GM18873 (cell line): Measurements from ENCODE around the gene KRTAP2-2.

ENCODE experiments used
- ATAC-seq: cut with Tn5 transposase; IDR thresholded peaks from one replicate; pipeline ENCODE4 v1.9.1; 2021; ENCODE audit warnings: mild to moderate bottlenecking, moderate library complexity, moderate number of reproducible peaks; ENCODE audit not compliant: unreplicated experiment, low FRiP score

Gene KRTAP2-2

GRCh38 chr17:41029633-41030245 lies 25.3 kb downstream of the KRTAP2-2 start, which contains the start of gene KRTAP1-4:
TSS of gene KRTAP1-4 (minus strand) at chr17:41030195. CDS start at chr17:41030078, 117 bp downstream.
- ATAC-seq = no peak

GRCh38 chr17:41026715-41027471 lies 28.1 kb downstream of the KRTAP2-2 start, which contains the start of gene KRTAP1-5:
TSS of gene KRTAP1-5 (minus strand) at chr17:41027208. CDS start at chr17:41027155, 53 bp downstream.
- no peak for ATAC-seq

DNA sequence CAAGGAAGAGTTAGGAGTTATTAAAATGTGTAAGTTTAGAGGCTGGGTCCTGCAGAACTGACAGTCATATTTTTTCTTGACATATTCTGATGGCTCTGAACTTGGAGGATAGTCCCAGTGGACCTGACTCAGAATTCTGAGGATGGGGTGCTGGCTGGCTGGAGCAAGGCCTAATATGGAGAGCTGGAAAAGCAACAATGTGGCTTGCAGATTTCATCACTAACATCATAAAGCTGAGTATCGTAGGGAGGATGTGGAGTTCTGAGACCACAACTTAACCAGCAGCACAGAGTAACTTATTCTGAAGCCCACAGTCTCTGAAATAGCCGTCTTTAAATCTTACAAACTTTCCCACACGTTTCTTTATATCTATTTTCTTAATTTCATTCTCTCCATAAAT lies 30.3 kb downstream of the KRTAP2-2 start:
- ATAC-seq = no peak

- no peak for ATAC-seq
These were observed 34.7 kb downstream of the KRTAP2-2 start for GRCh38 chr17:41020336-41020735.

DNA sequence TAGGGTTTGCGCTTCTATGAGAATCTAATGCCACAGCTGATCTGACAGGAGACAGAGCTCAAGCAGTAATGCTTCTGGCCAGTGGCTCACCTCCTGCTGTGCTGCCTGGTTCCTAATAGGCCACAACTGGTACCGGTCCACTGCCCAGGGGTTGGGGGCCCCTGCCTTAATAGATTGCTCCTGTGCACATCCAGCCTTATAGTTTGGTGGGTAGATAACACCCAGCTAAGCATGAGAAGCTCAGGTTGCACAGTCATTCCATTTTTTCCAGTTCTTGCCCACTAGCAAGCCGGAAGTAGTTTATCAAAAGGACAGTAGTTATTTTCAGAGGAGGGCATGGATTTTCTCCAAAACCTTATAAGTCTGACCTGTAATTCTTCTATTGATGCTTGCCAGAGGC lies 35.6 kb downstream of the KRTAP2-2 start:
- ATAC-seq = no peak

DNA sequence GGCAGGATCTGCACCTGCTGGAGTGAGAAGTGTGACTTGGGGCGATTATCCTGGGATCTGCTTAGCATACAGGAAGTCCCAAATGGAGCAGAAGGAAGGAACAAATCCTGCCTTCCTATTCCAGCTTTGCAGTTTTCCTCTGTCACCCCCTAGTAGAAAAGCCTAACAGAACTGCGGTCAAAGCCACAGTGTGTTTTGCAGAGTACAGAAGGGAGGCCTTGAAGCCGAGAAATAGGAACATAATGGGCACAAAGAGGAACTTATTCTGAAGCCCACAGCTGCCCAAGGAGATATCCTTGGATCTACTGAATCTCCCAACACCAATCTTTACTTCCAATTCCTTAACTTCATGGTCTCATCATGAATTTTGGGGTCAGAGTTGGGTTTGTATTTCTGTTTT lies 36.5 kb downstream of the KRTAP2-2 start:
- ATAC-seq = no peak

GRCh38 chr17:41016578-41017215 lies 38.3 kb downstream of the KRTAP2-2 start:
- no peak for ATAC-seq

GRCh38 chr17:41015454-41015853 lies 39.6 kb downstream of the KRTAP2-2 start:
- ATAC-seq = no peak

DNA sequence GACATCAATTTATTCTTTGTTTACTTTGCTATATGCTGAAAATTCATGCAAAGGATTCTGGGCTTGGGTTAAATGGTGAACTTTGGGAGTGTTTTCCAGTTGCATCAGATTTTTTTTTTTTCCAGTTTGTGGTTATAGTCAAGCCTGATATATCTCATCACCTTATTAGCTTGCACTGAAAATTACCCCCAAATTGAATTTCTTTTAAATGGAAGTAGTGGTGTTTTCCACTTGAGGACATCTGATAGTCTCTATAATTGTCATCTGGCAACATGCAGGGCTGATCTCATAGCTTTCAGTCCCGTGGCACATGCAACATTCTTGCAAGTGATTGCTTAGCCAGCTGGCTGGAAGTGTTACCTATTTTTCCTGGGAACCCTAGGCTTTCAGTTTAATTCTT lies 41.4 kb downstream of the KRTAP2-2 start:
- ATAC-seq = no peak

DNA sequence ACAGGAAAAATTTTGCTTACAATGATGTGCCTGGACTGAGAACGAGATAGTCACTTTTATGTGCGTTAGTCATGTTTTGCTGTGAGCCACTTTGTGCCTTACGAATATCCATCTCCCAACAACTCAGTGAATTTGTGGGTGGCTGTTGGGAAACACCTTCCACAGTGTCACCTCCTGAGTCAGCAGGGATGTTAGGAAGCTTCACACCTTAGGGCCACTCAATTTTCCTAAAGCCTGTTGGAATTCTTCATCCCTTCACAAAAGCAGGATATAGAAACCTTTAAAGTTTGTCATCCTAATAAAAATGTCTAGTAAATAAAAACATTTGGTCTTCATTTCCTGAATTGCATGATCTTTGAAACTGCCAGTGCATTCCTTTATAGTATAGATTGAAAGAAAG lies 41.8 kb downstream of the KRTAP2-2 start:
- ATAC-seq = no peak

DNA sequence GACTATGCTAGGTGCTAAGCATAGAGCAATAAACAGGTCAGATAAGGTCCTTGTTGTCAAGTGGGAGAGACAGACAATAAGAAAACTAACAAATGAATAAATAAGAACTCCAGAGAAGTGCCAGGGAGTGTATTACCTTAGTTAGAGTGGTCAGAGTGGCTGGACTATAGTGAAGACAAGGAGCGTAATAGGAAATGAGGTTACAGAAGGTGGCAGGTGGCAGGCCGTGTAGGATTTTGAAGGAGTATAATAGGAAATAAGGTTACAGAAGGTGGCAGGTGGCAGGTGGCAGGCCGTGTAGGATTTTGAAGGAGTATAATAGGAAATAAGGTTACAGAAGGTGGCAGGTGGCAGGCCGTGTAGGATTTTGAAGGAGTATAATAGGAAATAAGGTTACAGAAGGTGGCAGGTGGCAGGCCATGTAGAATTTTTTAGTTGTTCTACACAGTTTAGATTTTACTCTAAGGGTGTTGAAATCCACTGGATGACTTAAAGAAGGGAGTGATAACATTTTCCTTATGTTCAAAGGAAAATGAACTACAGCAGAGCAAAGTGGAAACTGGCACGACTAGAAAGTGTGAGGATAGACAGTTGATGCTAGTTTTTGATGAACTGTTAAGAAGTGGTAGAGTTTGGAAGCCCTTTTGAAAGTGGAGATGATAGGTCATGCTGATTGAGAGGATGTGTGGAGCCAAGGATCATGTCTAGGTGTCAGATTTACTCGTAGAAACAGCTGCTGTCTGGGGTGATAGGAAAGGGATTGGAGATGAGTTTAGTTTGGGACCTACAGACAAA lies 42.5 kb downstream of the KRTAP2-2 start:
- ATAC-seq = no peak

DNA sequence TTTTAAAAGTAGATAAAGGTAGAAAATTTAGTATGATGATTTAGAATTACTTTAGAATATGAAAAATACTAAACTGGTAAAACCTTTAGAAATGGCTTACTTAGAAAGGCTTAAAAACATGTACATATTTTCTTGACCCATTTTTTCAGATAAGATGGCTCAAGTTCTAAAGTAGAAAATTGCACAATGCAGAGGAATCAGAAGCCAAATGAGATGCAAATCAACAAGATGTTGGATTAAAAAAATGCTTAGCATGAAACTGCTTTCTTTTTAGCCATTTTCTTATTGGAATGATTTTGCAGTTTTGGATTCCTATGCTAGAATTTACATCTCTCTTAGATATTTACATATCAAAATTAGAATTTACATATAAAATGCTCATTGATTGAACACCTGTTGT lies 44.6 kb downstream of the KRTAP2-2 start:
- ATAC-seq = no peak

DNA sequence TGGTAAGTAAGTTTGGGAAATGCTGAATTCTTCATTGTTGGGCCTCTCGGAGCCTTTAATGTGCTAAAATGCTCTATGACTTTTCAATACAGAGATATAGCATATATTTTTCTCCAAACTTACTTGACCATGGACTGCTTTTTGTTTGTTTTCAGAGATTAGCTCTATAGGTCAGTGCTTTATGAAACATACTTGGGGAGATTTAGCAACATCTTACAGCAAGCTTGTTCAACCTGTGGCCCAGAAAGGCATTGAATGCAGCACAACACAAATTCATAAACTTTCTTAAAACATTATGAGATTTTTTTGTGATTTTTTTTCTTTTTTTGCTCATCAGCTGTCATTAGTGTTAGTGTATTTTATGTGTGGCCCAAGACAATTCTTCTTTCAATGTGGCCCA lies 45.1 kb downstream of the KRTAP2-2 start:
- no peak for ATAC-seq

DNA sequence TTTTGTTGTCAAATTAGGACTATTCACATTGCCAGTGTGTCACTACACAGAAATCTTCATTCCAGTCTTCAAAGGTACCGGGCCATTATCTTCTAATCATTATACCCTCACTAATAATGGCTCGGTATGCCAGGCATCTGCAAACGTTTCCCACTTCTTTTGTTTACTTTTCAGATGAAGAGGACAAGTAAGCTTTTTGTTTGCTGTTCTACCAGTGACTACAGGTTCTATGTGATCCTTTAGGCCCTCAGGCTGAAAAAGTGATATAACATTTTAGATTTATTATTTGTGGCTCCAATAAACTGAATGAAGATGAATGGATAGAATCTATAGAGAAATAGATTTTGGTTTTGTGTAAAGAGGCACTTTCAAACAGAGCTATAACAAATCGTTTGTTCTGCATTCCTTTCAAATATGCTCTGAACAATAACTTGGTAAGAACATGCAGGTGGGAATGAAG lies 45.7 kb downstream of the KRTAP2-2 start:
- ATAC-seq = no peak

- no peak for ATAC-seq
These were observed 46.2 kb downstream of the KRTAP2-2 start, which contains the start of gene KRTAP3-1 for GRCh38 chr17:41008811-41009210. TSS of gene KRTAP3-1 (minus strand) at chr17:41009128. CDS start at chr17:41009074, 54 bp downstream.
